ENCODE measurements around the gene TTYH3. TPM values are rescaled to one million over a fixed set of nuclear protein-coding genes. Genes with fewer than 3 reads are reported as not detected.

The TTYH3 gene
- total RNA-seq (100 to 1,000 TPM in 1 of 5 experiments, 10 to 100 TPM in 4; 15.9 to 115 (median 23.5) TPM), polyA plus RNA-seq (1 to 10 TPM in 1 of 2 donors, under 1 TPM in 1; 0.53 to 1.6 TPM), total RNA-seq (11.2 reads per million, percentile 38 among the genes with 10 or more reads in this experiment)

- Mint-ChIP-seq H3K36me3 (no peaks in the 10 kb centered on the region), H3K9me3 (no peaks in the 10 kb centered on the region), H3K4me1 (peaks cover 0 to 19% (median 15%) of the 10 kb centered on the region in 7 donors), H3K27me3 (peaks cover 0 to 4% (median 0%) of the 10 kb centered on the region in 5 donors), H3K27ac (peak within 1 kb of the TSS in 8 of 9 donors; percentile 64 to 87 (median 76)), H3K4me3 (peak within 1 kb of the TSS; percentile 83 to 96 (median 89))
- Histone ChIP-seq H3K9me3 (ENCODE audit: control insufficient read depth in 2 of 3, low read length in 3 of 3) (no peaks in the 10 kb centered on the region), H3K4me3 (ENCODE audit: low read length) (peak within 1 kb of the TSS; percentile 58), H3K27me3 (ENCODE audit: control insufficient read depth in 2 of 2, insufficient read depth in 2 of 2, low read length in 2 of 2) (no peaks in the 10 kb centered on the region), H3K27ac (ENCODE audit: low read depth, low read length) (peak within 1 kb of the TSS; percentile 79), H3K36me3 (ENCODE audit: control insufficient read depth in 2 of 3, insufficient read depth in 3 of 3, low read length in 3 of 3) (peaks cover 0 to 5% (median 0%) of the 10 kb centered on the region in 3 experiments), H3K4me1 (ENCODE audit: control insufficient read depth in 2 of 2, insufficient read depth in 2 of 2, low read length in 2 of 2) (peaks cover 3 to 16% of the 10 kb centered on the region in 2 donors)
- ATAC-seq (no peak), DNase-seq (peak in 3 of 9 donors; percentile 4 to 20 (median 8))
- POLR2A ChIA-PET, result interaction anchor here (1.1 to 1.9 kb wide), 2 partner anchors 121 to 124 kb away, joined by 3 to 8 read pairs; no protein-coding TSS in a partner anchor
- intact Hi-C loops (cut with micrococcal nuclease), result loop anchor here (1.0 to 5.0 kb wide), 13 partner anchors 73 to 1100 kb away; partner anchors contain the start of genes BRAT1 (in 2 of the 2), SNX8 (in 2 of the 2), CHST12 (in 1 of the 2) and EIF3B (in 1 of the 2)
- CTCF ChIA-PET, result interaction anchor here (0.6 kb wide), 1 partner anchor 11 kb away, joined by 5 read pairs; no protein-coding TSS in a partner anchor
Observed at GRCh38 chr7:2631946-2632732, at the start of gene TTYH3. TTYH3 (plus strand) TSS chr7:2631986; CDS start chr7:2632156, 170 bp downstream.

- CTCF ChIA-PET, result no interaction called here
Observed at GRCh38 chr7:2582006-2582735, 49.6 kb upstream of the TTYH3 start.

GRCh38 chr7:2583798-2584580 lies 47.8 kb upstream of the TTYH3 start:
- intact Hi-C loops (cut with micrococcal nuclease), result no loop called here
- Histone ChIP-seq H3K27me3 (ENCODE audit: control insufficient read depth in 2 of 2, insufficient read depth in 2 of 2, low read length in 2 of 2) (no peaks in the 10 kb centered on the region), H3K9me3 (ENCODE audit: control insufficient read depth in 2 of 3, low read length in 3 of 3) (no peaks in the 10 kb centered on the region), H3K4me3 (ENCODE audit: low read length) (no peak overlapping the region), H3K36me3 (ENCODE audit: control insufficient read depth in 2 of 3, insufficient read depth in 3 of 3, low read length in 3 of 3) (peaks cover 0 to 4% (median 0%) of the 10 kb centered on the region in 3 experiments), H3K27ac (ENCODE audit: low read depth, low read length) (no peak overlapping the region), H3K4me1 (ENCODE audit: control insufficient read depth in 2 of 2, insufficient read depth in 2 of 2, low read length in 2 of 2) (no peaks in the 10 kb centered on the region)
- Mint-ChIP-seq H3K4me3 (no peak overlapping the region), H3K27ac (no peak overlapping the region), H3K36me3 (peaks cover 0 to 24% (median under 1%) of the 10 kb centered on the region in 5 donors), H3K4me1 (peaks cover 0 to 2% (median 0%) of the 10 kb centered on the region in 7 donors), H3K27me3 (no peaks in the 10 kb centered on the region), H3K9me3 (no peaks in the 10 kb centered on the region)
- CTCF ChIA-PET, result interaction anchor here (1.2 kb wide), 1 partner anchor 133 kb away, joined by 4 read pairs; no protein-coding TSS in a partner anchor
- ATAC-seq (no peak), DNase-seq (no peak)
- POLR2A ChIA-PET, result no interaction called here

More at GRCh38 chr7:2582006-2582735, 49.6 kb upstream of the TTYH3 start:
- ATAC-seq (no peak), DNase-seq (no peak)
- Histone ChIP-seq H3K36me3 (ENCODE audit: control insufficient read depth in 2 of 3, insufficient read depth in 3 of 3, low read length in 3 of 3) (peaks cover 0 to 4% (median 0%) of the 10 kb centered on the region in 3 experiments), H3K9me3 (ENCODE audit: control insufficient read depth in 2 of 3, low read length in 3 of 3) (no peaks in the 10 kb centered on the region), H3K4me3 (ENCODE audit: low read length) (no peak overlapping the region), H3K27ac (ENCODE audit: low read depth, low read length) (no peak overlapping the region), H3K4me1 (ENCODE audit: control insufficient read depth in 2 of 2, insufficient read depth in 2 of 2, low read length in 2 of 2) (no peaks in the 10 kb centered on the region), H3K27me3 (ENCODE audit: control insufficient read depth in 2 of 2, insufficient read depth in 2 of 2, low read length in 2 of 2) (no peaks in the 10 kb centered on the region)
- POLR2A ChIA-PET, result no interaction called here
- Mint-ChIP-seq H3K27ac (no peak overlapping the region), H3K36me3 (peaks cover 0 to 26% (median 4%) of the 10 kb centered on the region in 5 donors), H3K27me3 (no peaks in the 10 kb centered on the region), H3K4me1 (peaks cover 0 to 2% (median 0%) of the 10 kb centered on the region in 7 donors), H3K9me3 (no peaks in the 10 kb centered on the region), H3K4me3 (no peak overlapping the region)
- intact Hi-C loops (cut with micrococcal nuclease), result no loop called here

- H3K36me3 ChIP-seq (ENCODE audit: control insufficient read depth in 2 of 3, insufficient read depth in 3 of 3, low read length in 3 of 3), result peaks cover 0 to 4% (median 0%) of the 10 kb centered on the region in 3 experiments
- ATAC-seq (no peak), DNase-seq (no peak)
- CTCF ChIA-PET, result no interaction called here
- intact Hi-C loops (cut with micrococcal nuclease), result no loop called here
- no peak overlapping the region for H3K4me3 Mint-ChIP-seq
- H3K27ac ChIP-seq (ENCODE audit: low read depth, low read length), result no peak overlapping the region
- no peaks in the 10 kb centered on the region for H3K27me3 ChIP-seq (ENCODE audit: control insufficient read depth in 2 of 2, insufficient read depth in 2 of 2, low read length in 2 of 2)
- no peaks in the 10 kb centered on the region for H3K9me3 ChIP-seq (ENCODE audit: control insufficient read depth in 2 of 3, low read length in 3 of 3)
- peaks cover 0 to 2% (median 0%) of the 10 kb centered on the region in 7 donors for H3K4me1 Mint-ChIP-seq
- POLR2A ChIA-PET, result no interaction called here
- peaks cover 0 to 17% (median 2%) of the 10 kb centered on the region in 5 donors for H3K36me3 Mint-ChIP-seq
- no peaks in the 10 kb centered on the region for H3K27me3 Mint-ChIP-seq
- H3K27ac Mint-ChIP-seq, result no peak overlapping the region
- H3K9me3 Mint-ChIP-seq, result no peaks in the 10 kb centered on the region
- H3K4me3 ChIP-seq (ENCODE audit: low read length), result no peak overlapping the region
- no peaks in the 10 kb centered on the region for H3K4me1 ChIP-seq (ENCODE audit: control insufficient read depth in 2 of 2, insufficient read depth in 2 of 2, low read length in 2 of 2)
Observed at GRCh38 chr7:2585446-2585845, 46.3 kb upstream of the TTYH3 start.

- H3K4me1 Mint-ChIP-seq, result peaks cover 0 to 2% (median 0%) of the 10 kb centered on the region in 7 donors
- intact Hi-C loops (cut with micrococcal nuclease), result no loop called here
- Histone ChIP-seq H3K9me3 (ENCODE audit: control insufficient read depth in 2 of 3, low read length in 3 of 3) (no peaks in the 10 kb centered on the region), H3K27me3 (ENCODE audit: control insufficient read depth in 2 of 2, insufficient read depth in 2 of 2, low read length in 2 of 2) (no peaks in the 10 kb centered on the region), H3K4me3 (ENCODE audit: low read length) (no peak overlapping the region), H3K4me1 (ENCODE audit: control insufficient read depth in 2 of 2, insufficient read depth in 2 of 2, low read length in 2 of 2) (no peaks in the 10 kb centered on the region), H3K36me3 (ENCODE audit: control insufficient read depth in 2 of 3, insufficient read depth in 3 of 3, low read length in 3 of 3) (peaks cover 0 to 4% (median 0%) of the 10 kb centered on the region in 3 experiments), H3K27ac (ENCODE audit: low read depth, low read length) (no peak overlapping the region)
- H3K27ac Mint-ChIP-seq, result no peak overlapping the region
- CTCF ChIA-PET, result interaction anchor here (1.2 kb wide), 1 partner anchor 10 kb away, joined by 3 read pairs; no protein-coding TSS in a partner anchor
- H3K9me3 Mint-ChIP-seq, result no peaks in the 10 kb centered on the region
- peaks cover 0 to 17% (median 4%) of the 10 kb centered on the region in 5 donors for H3K36me3 Mint-ChIP-seq
- H3K4me3 Mint-ChIP-seq, result no peak overlapping the region
- H3K27me3 Mint-ChIP-seq, result no peaks in the 10 kb centered on the region
- POLR2A ChIA-PET, result no interaction called here
- DNase-seq (no peak), ATAC-seq (no peak)
Observed at GRCh38 chr7:2586326-2587020, 45.3 kb upstream of the TTYH3 start.

All from naive thymus-derived CD4-positive, alpha-beta T cell (primary cell).